CD14-positive monocyte (primary cell): ENCODE measurements around the gene OR11G2. TPM values are rescaled to one million over a fixed set of nuclear protein-coding genes. Genes with fewer than 3 reads are reported as not detected.

Experiments used
- DNase-seq, 3 donors: peaks; one replicate each; pipeline ENCODE4 v3.0.0-alpha.2; 2011 to 2022
- H2AFZ ChIP-seq: 2 replicates; pipeline ENCODE4 v1.6.0; 2012; ENCODE audit warnings: mild to moderate bottlenecking, low read depth, low read length, inconsistent platforms; ENCODE audit not compliant: insufficient read depth, poor library complexity, severe bottlenecking
- H3K27ac ChIP-seq, 2 donors: 1 replicate in 1 of 2; 2 replicates in 1 of 2; pipeline ENCODE4 v1.5.1; 2012 to 2013; ENCODE audit warnings: low read length in 2 of 2, control low read depth in 1 of 2, inconsistent platforms in 1 of 2, low read depth in 1 of 2, mild to moderate bottlenecking in 1 of 2
- H3K27me3 ChIP-seq, 2 donors: one replicate each; pipeline versions ENCODE4 v1.6.0 to v1.6.1; 2011 to 2013; ENCODE audit warnings: low read length in 2 of 2; ENCODE audit not compliant: control insufficient read depth in 2 of 2, insufficient read depth in 2 of 2
- H3K36me3 ChIP-seq, 2 donors: replicated peaks in 1 of 2; 1 replicate in 1 of 2; 2 replicates in 1 of 2; pipeline versions ENCODE4 v1.5.1 to v1.6.1; 2012 to 2013; ENCODE audit warnings: low read length in 2 of 2, control low read depth in 1 of 2, inconsistent platforms in 1 of 2, mild to moderate bottlenecking in 1 of 2; ENCODE audit not compliant: insufficient read depth in 2 of 2, control insufficient read depth in 1 of 2
- H3K4me1 ChIP-seq, 2 donors: 1 replicate in 1 of 2; 2 replicates in 1 of 2; pipeline versions ENCODE4 v1.5.1 to v1.6.1; 2012 to 2013; ENCODE audit warnings: low read length in 2 of 2, control low read depth in 1 of 2, inconsistent platforms in 1 of 2, mild to moderate bottlenecking in 1 of 2, moderate library complexity in 1 of 2; ENCODE audit not compliant: insufficient read depth in 2 of 2, control insufficient read depth in 1 of 2
- H3K4me2 ChIP-seq: replicated peaks from 2 replicates; pipeline ENCODE3; 2012; ENCODE audit warnings: low read length, moderate library complexity, mild to moderate bottlenecking; ENCODE audit not compliant: poor library complexity, severe bottlenecking; ENCODE audit errors: extremely low read depth
- H3K4me3 ChIP-seq, 3 experiments: fragments of 200-600 bp in 1 of 3; sonication (generic) in 1 of 3; replicated peaks in 1 of 3; 1 replicate in 2 of 3; 2 replicates in 1 of 3; pipeline ENCODE4 v1.5.1; 2011 to 2013; ENCODE audit warnings: low read length in 3 of 3, mild to moderate bottlenecking in 3 of 3, control low read depth in 2 of 3, low read depth in 2 of 3, inconsistent platforms in 1 of 3, moderate library complexity in 1 of 3
- H3K79me2 ChIP-seq: 2 replicates; pipeline ENCODE4 v1.6.0; 2012; ENCODE audit warnings: mild to moderate bottlenecking, control low read depth, inconsistent platforms, low read length, moderate library complexity; ENCODE audit not compliant: insufficient read depth
- H3K9ac ChIP-seq: 2 replicates; pipeline ENCODE4 v1.6.0; 2017; ENCODE audit warnings: low read length, mild to moderate bottlenecking; ENCODE audit not compliant: insufficient read depth, poor library complexity, severe bottlenecking
- H3K9me3 ChIP-seq, 2 donors: replicated peaks in 1 of 2; 1 replicate in 1 of 2; 2 replicates in 1 of 2; pipeline versions ENCODE4 v1.5.1 to v1.6.1; 2012 to 2013; ENCODE audit warnings: low read length in 2 of 2, control low read depth in 1 of 2; ENCODE audit not compliant: control insufficient read depth in 1 of 2, insufficient read depth in 1 of 2
- H4K20me1 ChIP-seq: 2 replicates; pipeline ENCODE4 v1.6.0; 2012; ENCODE audit warnings: mild to moderate bottlenecking, low read length, control low read depth, moderate library complexity; ENCODE audit not compliant: insufficient read depth
- H3K27ac Mint-ChIP-seq, 7 donors: one replicate each; pipeline ENCODE4 v1.8.0; 2020; ENCODE audit warnings: mild to moderate bottlenecking in 7 of 7, mixed read lengths in 7 of 7, moderate library complexity in 6 of 7, inconsistent platforms in 2 of 7
- H3K27me3 Mint-ChIP-seq, 3 donors: one replicate each; pipeline ENCODE4 v1.8.0; 2021 to 2022; ENCODE audit warnings: low read depth in 3 of 3, mild to moderate bottlenecking in 3 of 3, mixed read lengths in 3 of 3, moderate library complexity in 3 of 3, inconsistent platforms in 1 of 3
- H3K36me3 Mint-ChIP-seq, 2 donors: one replicate each; pipeline ENCODE4 v1.8.0; 2020; ENCODE audit warnings: mixed read lengths in 2 of 2, inconsistent platforms in 1 of 2, mild to moderate bottlenecking in 1 of 2
- H3K4me1 Mint-ChIP-seq: one replicate; pipeline ENCODE4 v1.8.0; 2020; ENCODE audit warnings: mild to moderate bottlenecking, mixed read lengths
- H3K4me3 Mint-ChIP-seq, 2 donors: one replicate each; pipeline ENCODE4 v1.8.0; 2020; ENCODE audit warnings: mild to moderate bottlenecking in 2 of 2, mixed read lengths in 2 of 2, moderate library complexity in 1 of 2
- H3K9me3 Mint-ChIP-seq, 7 donors: one replicate each; pipeline ENCODE4 v1.8.0; 2020 to 2022; ENCODE audit warnings: mixed read lengths in 7 of 7, mild to moderate bottlenecking in 6 of 7, moderate library complexity in 6 of 7, inconsistent platforms in 2 of 7
- WGBS: methylation state at CpG from one replicate; pipeline ENCODE4 v1.1.5; 2013; ENCODE audit warnings: missing lambda C conversion rate; ENCODE audit not compliant: insufficient coverage; 5-methylcytosine and 5-hydroxymethylcytosine counted together
- intact Hi-C, 2 donors: fragments of 100-400 bp; cut with micrococcal nuclease; formaldehyde crosslinking; loops; one replicate each; pipeline versions ENCODE4 v1.15.0 to v1.15.1; 2023
- polyA plus RNA-seq, 3 donors: library from polyadenylated mRNA; depleted of rRNA in 1 of 3; unstranded in 2 of 3; stranded (reverse) in 1 of 3; fragments of 300-500 nt in 2 of 3; fragments of >200 nt in 1 of 3; fragmentation: Illumina TruSeq in 2 of 3; gene quantifications; 1 replicate in 2 of 3; 2 replicates in 1 of 3; pipeline ENCODE4 v1.2.3, GENCODE V29; 2012 to 2021
- TF ChIP-seq, protein P1 (sequence below): fragments of 200-600 bp; IDR thresholded peaks from one replicate; pipeline ENCODE4 v1.8.0; 2022; ENCODE audit warnings: antibody characterized with exemption, mild to moderate bottlenecking

The OR11G2 gene
- polyA plus RNA-seq, 3 donors, result not detected

DNA sequence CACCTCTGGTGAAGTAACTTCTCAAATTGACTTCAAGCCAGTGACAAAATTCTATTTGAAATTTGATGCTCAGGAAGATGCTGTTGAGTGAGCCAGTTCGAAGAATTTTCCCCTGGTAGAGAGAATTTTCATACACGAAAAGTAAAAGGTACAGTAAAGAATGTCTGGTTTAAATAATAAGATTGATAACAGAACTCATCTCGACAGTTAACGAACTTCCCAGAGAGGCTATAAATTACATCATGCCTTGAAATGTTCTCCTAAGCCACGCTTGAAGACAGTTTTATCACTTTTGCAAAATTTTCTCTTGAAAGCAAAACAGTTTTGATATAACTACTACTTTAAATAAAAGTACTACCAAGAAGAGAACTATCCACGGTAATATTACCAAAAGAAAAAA lies 14.4 kb upstream of the OR11G2 start:
- no peak for DNase-seq
- Histone ChIP-seq H3K9ac (no peak overlapping the region), H2AFZ (no peak overlapping the region), H4K20me1 (no peaks in the 10 kb centered on the region), H3K36me3 (no peaks in the 10 kb centered on the region), H3K27ac (no peak overlapping the region), H3K9me3 (no peaks in the 10 kb centered on the region), H3K4me2 (no peak overlapping the region), H3K4me3 (no peak overlapping the region), H3K4me1 (peaks cover 23 to 30% of the 10 kb centered on the region in 2 donors), H3K79me2 (no peaks in the 10 kb centered on the region), H3K27me3 (no peaks in the 10 kb centered on the region)
- intact Hi-C loops, result no loop called here
- Mint-ChIP-seq H3K4me3 (no peak overlapping the region), H3K27ac (no peak overlapping the region), H3K36me3 (no peaks in the 10 kb centered on the region), H3K9me3 (peaks cover 3 to 13% (median 7%) of the 10 kb centered on the region in 7 donors), H3K27me3 (peaks cover 0 to 5% (median 2%) of the 10 kb centered on the region in 3 donors), H3K4me1 (peaks cover 25% of the 10 kb centered on the region)
- no CpG with 5 or more reads among the region's 6 CpGs for WGBS
- TF ChIP-seq, protein P1, sequence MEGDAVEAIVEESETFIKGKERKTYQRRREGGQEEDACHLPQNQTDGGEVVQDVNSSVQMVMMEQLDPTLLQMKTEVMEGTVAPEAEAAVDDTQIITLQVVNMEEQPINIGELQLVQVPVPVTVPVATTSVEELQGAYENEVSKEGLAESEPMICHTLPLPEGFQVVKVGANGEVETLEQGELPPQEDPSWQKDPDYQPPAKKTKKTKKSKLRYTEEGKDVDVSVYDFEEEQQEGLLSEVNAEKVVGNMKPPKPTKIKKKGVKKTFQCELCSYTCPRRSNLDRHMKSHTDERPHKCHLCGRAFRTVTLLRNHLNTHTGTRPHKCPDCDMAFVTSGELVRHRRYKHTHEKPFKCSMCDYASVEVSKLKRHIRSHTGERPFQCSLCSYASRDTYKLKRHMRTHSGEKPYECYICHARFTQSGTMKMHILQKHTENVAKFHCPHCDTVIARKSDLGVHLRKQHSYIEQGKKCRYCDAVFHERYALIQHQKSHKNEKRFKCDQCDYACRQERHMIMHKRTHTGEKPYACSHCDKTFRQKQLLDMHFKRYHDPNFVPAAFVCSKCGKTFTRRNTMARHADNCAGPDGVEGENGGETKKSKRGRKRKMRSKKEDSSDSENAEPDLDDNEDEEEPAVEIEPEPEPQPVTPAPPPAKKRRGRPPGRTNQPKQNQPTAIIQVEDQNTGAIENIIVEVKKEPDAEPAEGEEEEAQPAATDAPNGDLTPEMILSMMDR, result no peak

DNA sequence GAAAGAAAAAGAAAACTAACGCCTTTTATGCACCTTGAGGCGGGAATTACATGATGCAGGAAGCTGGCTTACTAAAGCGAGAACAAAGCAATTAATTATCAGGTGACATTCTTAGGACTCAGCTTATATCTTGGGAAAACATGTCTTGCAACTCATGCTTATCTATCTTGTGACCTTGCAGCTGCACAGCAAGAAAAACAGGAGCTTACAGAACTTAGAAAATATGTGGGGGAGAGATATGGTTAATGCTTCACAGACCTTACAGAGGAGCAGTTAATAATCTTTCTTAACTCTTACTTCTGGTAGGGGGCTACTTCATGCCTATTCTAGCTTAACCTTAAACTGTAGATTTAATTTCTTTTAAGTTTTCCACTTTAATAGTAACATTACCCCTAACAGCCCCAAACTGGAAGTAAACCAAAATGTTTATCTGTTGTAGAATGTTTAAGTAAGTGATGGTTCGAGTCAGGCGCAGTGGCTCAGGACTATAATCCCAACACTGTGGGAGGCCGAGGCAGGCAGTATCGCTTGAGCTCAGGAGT lies 13.2 kb upstream of the OR11G2 start:
- intact Hi-C loops, result no loop called here
- no peaks in the 10 kb centered on the region for H3K36me3 ChIP-seq
- no peak overlapping the region for H3K4me3 Mint-ChIP-seq
- no peak overlapping the region for H3K27ac Mint-ChIP-seq
- no peak overlapping the region for H3K4me2 ChIP-seq
- H3K9ac ChIP-seq, result no peak overlapping the region
- peaks cover 27% of the 10 kb centered on the region for H3K4me1 Mint-ChIP-seq
- H3K9me3 ChIP-seq, result no peaks in the 10 kb centered on the region
- H3K27me3 Mint-ChIP-seq, result peaks cover under 1 to 2% (median 1%) of the 10 kb centered on the region in 3 donors
- peaks cover 24 to 30% of the 10 kb centered on the region in 2 donors for H3K4me1 ChIP-seq
- no CpG with 5 or more reads among the region's 7 CpGs for WGBS
- H4K20me1 ChIP-seq, result no peaks in the 10 kb centered on the region
- H3K27ac ChIP-seq, result no peak overlapping the region
- H3K36me3 Mint-ChIP-seq, result no peaks in the 10 kb centered on the region
- no peak overlapping the region for H2AFZ ChIP-seq
- no peak overlapping the region for H3K4me3 ChIP-seq
- no peaks in the 10 kb centered on the region for H3K27me3 ChIP-seq
- no peaks in the 10 kb centered on the region for H3K79me2 ChIP-seq
- TF ChIP-seq, protein P1, result no peak
- no peak for DNase-seq
- peaks cover 3 to 13% (median 7%) of the 10 kb centered on the region in 7 donors for H3K9me3 Mint-ChIP-seq
